Measurements from ENCODE around the gene FSD1.

GRCh38 chr19:4367336-4367723 lies 62.9 kb downstream of the FSD1 start:
- TF ChIP-seq POLR2AphosphoS5 (IDR thresholded peaks at IDR 0.05), result no peak
- TF ChIP-seq, protein P1, sequence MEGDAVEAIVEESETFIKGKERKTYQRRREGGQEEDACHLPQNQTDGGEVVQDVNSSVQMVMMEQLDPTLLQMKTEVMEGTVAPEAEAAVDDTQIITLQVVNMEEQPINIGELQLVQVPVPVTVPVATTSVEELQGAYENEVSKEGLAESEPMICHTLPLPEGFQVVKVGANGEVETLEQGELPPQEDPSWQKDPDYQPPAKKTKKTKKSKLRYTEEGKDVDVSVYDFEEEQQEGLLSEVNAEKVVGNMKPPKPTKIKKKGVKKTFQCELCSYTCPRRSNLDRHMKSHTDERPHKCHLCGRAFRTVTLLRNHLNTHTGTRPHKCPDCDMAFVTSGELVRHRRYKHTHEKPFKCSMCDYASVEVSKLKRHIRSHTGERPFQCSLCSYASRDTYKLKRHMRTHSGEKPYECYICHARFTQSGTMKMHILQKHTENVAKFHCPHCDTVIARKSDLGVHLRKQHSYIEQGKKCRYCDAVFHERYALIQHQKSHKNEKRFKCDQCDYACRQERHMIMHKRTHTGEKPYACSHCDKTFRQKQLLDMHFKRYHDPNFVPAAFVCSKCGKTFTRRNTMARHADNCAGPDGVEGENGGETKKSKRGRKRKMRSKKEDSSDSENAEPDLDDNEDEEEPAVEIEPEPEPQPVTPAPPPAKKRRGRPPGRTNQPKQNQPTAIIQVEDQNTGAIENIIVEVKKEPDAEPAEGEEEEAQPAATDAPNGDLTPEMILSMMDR (IDR thresholded peaks at IDR 0.05; ENCODE audit: poor library complexity, severe bottlenecking), result no peak
- no peak for TF ChIP-seq EZH2 (IDR thresholded peaks at IDR 0.05; ENCODE audit: borderline replicate concordance, insufficient read depth, low read length, poor library complexity, severe bottlenecking)
- TF ChIP-seq SMC3 (conservative IDR thresholded peaks at IDR 0.05; ENCODE audit: poor library complexity), result no peak
- TF ChIP-seq EP300 (conservative IDR thresholded peaks at IDR 0.05; ENCODE audit: poor library complexity, severe bottlenecking), result no peak
